Tibial nerve (tissue), 4 donors: Measurements from ENCODE around the gene OTUD5.
A peak's percentile ranks its signal among the peaks of the same experiment; 100 is the strongest.

ENCODE experiments used
- EP300 ChIP-seq, 2 donors: sonication (generic); formaldehyde crosslinking; IDR thresholded peaks; one replicate each; pipeline ENCODE4 v1.6.1; 2017; ENCODE audit warnings: antibody characterized with exemption in 2 of 2, mild to moderate bottlenecking in 1 of 2
- POLR2A ChIP-seq, 2 donors: fragments of 450-650 bp; IDR thresholded peaks; one replicate each; pipeline ENCODE4 v1.6.1; 2017; ENCODE audit warnings: antibody characterized with exemption in 2 of 2, mild to moderate bottlenecking in 2 of 2, moderate library complexity in 2 of 2
- TF ChIP-seq, protein P1 (sequence below), 5 experiments: fragments of 200-600 bp in 3 of 5; fragments of 450-650 bp in 2 of 5; sonication (generic) in 3 of 5; IDR thresholded peaks; one replicate each; pipeline ENCODE4 v1.5.1; 2016 to 2019; ENCODE audit warnings: antibody characterized with exemption in 5 of 5, mild to moderate bottlenecking in 3 of 5, moderate library complexity in 2 of 5

DNA sequence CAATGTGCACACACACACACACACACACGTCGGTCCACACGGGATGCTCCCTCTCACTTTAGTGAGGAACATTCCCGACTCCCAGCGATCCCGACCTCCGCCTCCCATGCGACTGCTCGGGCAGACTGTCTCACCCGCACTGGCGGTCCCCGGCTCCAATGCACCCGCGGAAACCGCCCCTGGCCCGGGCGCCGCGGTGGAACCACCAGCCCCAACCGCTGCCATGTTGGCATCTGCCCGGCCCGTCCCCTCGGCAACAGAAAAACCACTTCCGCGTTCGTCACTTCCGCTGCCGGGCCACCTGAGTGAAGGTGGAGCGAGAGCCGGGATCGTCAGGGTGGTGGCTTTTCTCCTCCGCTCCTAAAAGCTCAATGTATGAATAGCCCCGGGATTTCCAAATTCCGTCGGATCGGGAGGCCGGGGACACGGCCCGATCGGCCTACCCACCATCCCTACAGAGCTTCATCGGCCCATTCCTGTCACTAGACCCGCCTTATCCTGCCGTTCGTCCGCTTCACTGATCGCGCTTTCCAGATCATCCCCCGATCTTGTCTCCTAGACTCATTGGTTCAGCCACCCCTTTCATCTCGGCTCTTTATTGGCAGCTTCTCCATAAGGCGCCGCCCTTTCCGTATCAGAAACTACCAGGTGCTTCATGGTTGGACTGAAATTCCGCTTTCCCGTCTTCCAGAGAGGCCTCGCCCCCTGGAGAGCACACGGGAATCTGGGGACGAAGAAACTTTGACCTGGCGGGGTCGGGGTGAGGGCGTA is 45.8 kb downstream of the OTUD5 start, which contains the start of gene SLC35A2:
- peak in 1 of 2 donors; percentile 56 for TF ChIP-seq POLR2A (IDR thresholded peaks at IDR 0.05)
- TF ChIP-seq, protein P1, sequence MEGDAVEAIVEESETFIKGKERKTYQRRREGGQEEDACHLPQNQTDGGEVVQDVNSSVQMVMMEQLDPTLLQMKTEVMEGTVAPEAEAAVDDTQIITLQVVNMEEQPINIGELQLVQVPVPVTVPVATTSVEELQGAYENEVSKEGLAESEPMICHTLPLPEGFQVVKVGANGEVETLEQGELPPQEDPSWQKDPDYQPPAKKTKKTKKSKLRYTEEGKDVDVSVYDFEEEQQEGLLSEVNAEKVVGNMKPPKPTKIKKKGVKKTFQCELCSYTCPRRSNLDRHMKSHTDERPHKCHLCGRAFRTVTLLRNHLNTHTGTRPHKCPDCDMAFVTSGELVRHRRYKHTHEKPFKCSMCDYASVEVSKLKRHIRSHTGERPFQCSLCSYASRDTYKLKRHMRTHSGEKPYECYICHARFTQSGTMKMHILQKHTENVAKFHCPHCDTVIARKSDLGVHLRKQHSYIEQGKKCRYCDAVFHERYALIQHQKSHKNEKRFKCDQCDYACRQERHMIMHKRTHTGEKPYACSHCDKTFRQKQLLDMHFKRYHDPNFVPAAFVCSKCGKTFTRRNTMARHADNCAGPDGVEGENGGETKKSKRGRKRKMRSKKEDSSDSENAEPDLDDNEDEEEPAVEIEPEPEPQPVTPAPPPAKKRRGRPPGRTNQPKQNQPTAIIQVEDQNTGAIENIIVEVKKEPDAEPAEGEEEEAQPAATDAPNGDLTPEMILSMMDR (IDR thresholded peaks at IDR 0.05), result no peak
- peak in 1 of 2 donors; percentile 76 for TF ChIP-seq EP300 (IDR thresholded peaks at IDR 0.05)
